Measurements from ENCODE around the gene DHRS2.

The DHRS2 gene

DNA sequence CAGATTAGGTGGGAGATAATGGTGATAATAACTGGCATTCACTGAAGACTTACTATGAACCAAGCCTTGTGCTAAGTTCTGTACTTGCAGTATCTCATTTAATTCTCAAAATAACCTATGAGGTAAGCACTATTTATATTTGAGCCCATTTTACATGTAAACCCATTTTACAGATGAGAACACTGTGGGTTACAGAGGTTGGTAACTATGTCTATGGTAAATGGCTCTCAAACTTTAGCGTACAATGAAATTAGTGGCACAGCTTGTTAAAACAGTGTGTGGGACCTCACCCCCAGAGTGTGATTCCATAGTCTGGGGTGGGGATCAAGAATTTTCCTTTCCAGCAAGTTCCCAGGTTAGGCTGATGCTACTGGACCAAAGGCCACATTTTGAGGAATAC lies 35.4 kb upstream of the DHRS2 start:
- no peak for DNase-seq (ENCODE audit: low spot score)
- in situ Hi-C loops (cut with MboI; ENCODE audit: low pct_unique_long_range_greater_than_20kb, low sequenced_read_pairs, unreplicated experiment), result no loop called here
- TF ChIP-seq, protein P1, sequence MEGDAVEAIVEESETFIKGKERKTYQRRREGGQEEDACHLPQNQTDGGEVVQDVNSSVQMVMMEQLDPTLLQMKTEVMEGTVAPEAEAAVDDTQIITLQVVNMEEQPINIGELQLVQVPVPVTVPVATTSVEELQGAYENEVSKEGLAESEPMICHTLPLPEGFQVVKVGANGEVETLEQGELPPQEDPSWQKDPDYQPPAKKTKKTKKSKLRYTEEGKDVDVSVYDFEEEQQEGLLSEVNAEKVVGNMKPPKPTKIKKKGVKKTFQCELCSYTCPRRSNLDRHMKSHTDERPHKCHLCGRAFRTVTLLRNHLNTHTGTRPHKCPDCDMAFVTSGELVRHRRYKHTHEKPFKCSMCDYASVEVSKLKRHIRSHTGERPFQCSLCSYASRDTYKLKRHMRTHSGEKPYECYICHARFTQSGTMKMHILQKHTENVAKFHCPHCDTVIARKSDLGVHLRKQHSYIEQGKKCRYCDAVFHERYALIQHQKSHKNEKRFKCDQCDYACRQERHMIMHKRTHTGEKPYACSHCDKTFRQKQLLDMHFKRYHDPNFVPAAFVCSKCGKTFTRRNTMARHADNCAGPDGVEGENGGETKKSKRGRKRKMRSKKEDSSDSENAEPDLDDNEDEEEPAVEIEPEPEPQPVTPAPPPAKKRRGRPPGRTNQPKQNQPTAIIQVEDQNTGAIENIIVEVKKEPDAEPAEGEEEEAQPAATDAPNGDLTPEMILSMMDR (IDR thresholded peaks at IDR 0.05; ENCODE audit: extremely low read depth, insufficient read depth, missing control alignments), result no peak

DNA sequence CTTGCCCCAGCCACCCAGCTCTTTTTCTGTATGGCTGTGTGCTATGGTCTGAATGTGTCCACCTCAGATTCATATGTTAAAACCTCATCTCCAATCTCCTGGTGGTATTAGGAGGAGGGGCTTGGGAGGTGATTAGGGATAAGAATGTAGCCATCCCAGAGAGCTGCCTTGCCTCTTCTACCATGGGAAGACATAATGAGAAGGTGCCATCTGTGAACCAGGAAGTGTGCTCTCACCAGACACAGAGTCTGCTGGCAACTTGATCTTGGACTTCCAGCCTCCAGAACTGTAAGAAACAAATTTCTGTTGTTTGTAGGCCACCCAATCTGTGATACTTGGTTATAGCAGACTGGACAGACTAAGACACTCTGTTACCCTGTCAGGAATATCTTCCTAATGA lies 34.7 kb upstream of the DHRS2 start:
- DNase-seq (ENCODE audit: low spot score), result no peak
- in situ Hi-C loops (cut with MboI; ENCODE audit: low pct_unique_long_range_greater_than_20kb, low sequenced_read_pairs, unreplicated experiment), result no loop called here
- TF ChIP-seq, protein P1 (IDR thresholded peaks at IDR 0.05; ENCODE audit: extremely low read depth, insufficient read depth, missing control alignments), result no peak

DNA sequence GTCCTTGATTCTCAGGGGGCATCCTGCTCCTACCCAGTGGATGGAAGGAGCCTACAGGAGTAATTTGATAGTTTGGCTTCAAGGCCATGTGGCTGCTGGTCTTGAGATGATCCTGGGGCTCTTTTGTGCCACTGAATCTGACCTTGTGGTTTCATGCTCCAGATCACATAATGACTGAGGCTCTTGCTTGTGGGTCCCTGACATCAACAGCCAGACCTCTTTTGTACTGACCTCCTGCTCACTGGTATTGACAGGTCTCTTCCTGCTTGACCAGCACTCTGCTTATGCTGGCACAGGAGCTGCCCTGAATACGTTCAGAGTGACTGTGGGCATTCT lies 34.4 kb upstream of the DHRS2 start:
- in situ Hi-C loops (cut with MboI; ENCODE audit: low pct_unique_long_range_greater_than_20kb, low sequenced_read_pairs, unreplicated experiment), result no loop called here
- TF ChIP-seq, protein P1 (IDR thresholded peaks at IDR 0.05; ENCODE audit: extremely low read depth, insufficient read depth, missing control alignments), result no peak
- no peak for DNase-seq (ENCODE audit: low spot score)

DNA sequence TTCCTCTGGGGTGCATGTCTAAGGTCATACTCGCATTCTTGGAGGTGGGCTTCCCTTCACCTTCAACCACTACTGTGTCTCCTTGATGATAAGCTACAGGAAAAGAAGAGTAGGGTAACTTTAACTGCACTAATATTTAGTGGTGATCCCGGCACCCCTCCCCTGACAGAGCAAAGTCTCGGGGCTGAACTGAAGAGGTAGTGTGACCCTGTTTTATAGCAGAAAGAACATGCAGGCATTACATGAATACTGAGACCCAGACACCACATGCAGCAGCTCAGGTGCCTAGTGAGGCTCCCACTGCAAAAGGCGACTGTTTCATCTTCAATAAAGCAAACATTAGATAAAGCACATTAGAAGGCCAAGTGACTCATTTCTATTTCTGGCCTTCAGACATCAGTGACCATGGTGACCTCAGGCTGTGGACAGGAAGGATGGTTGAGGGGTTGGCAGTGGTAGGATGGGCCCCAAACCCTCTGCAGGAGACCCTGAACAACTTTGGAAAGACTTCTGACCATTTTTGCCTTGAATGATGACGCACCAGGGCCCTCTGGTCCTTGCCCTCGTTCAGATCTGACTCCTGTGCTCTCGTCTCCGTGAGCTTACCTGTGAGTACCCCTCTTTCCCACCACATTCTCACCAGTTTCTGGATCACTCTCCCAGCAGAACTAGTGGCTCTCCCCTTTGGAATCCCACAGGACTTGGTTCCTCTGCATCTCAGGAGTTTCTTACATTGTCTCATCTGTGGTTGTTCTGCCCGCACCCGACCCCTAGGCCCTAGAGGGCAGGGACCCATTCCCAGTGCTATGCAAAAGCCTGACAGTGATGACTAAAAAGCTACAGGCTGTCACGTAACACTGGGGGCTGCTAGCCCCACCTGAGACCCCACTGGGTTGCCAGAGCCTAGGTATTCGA lies 33.7 kb upstream of the DHRS2 start:
- TF ChIP-seq, protein P1 (IDR thresholded peaks at IDR 0.05; ENCODE audit: extremely low read depth, insufficient read depth, missing control alignments), result no peak
- DNase-seq (ENCODE audit: low spot score), result no peak
- in situ Hi-C loops (cut with MboI; ENCODE audit: low pct_unique_long_range_greater_than_20kb, low sequenced_read_pairs, unreplicated experiment), result no loop called here

DNA sequence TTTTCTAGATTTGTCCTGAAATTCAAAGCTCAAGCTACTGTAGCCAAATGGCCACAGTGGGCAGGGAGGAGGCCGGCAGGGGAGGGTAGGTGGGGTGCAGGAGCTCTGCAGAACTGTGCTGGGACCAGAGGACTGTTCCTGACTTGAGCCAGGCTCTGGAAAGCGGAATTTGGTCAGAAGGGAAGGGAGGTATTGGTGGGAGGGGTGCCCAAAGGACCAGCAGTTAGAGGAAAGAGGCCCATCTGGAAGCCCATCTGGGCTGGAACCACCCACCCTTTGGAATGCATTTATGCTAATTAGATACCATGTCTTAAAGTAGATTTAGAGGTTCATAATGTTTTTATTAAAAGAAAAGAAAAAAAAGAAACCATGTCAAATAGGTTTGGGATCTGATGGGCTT lies 33.1 kb upstream of the DHRS2 start:
- DNase-seq (ENCODE audit: low spot score), result no peak
- TF ChIP-seq, protein P1 (IDR thresholded peaks at IDR 0.05; ENCODE audit: extremely low read depth, insufficient read depth, missing control alignments), result no peak
- in situ Hi-C loops (cut with MboI; ENCODE audit: low pct_unique_long_range_greater_than_20kb, low sequenced_read_pairs, unreplicated experiment), result no loop called here

DNA sequence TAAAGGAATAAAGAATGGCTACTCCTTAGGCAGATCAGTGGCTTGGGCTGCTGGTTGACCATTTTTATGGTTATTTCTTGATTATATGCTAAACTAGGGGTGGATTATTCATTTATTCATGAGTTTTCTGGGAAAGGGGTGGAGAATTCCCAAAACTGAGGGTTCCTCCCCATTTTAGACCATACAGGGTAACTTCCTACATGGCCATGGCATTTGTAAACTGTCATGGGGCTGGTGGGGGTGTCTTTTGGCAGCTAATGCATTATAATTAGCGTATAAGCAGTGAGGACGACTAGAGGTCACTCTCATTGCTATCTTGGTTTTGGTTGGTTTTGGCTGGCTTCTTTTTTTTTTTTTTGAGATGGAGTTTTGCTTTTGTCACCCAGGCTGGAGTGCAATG lies 32.0 kb upstream of the DHRS2 start:
- TF ChIP-seq, protein P1 (IDR thresholded peaks at IDR 0.05; ENCODE audit: extremely low read depth, insufficient read depth, missing control alignments), result no peak
- no peak for DNase-seq (ENCODE audit: low spot score)
- in situ Hi-C loops (cut with MboI; ENCODE audit: low pct_unique_long_range_greater_than_20kb, low sequenced_read_pairs, unreplicated experiment), result no loop called here
